ENCODE data around the gene BOK. TPM values are rescaled to one million over a fixed set of nuclear protein-coding genes. Genes with fewer than 3 reads are reported as not detected.

Gene BOK
- 27.5 to 36.8 TPM (median 32.0 TPM) in 5 replicates for total RNA-seq (2022; extraction: Qiagen RNA extraction)

GRCh38 chr2:241558532-241559322 is at the start of gene BOK:
TSS of gene BOK (plus strand) at chr2:241558745. CDS start at chr2:241559484, 739 bp downstream.

Other genes starting within 250 kb of the BOK start
- 276 to 309 TPM (median 295 TPM) in 5 replicates for gene HDLBP, start 243.1 kb upstream of the BOK start, total RNA-seq (2022; extraction: Qiagen RNA extraction)
- gene SEPTIN2, start 242.8 kb upstream of the BOK start, total RNA-seq (2022; extraction: Qiagen RNA extraction), result 240 to 299 TPM (median 280 TPM) in 5 replicates
- 19.2 to 33.4 TPM (median 29.6 TPM) in 5 replicates for gene FARP2, start 202.5 kb upstream of the BOK start, total RNA-seq (2022; extraction: Qiagen RNA extraction)
- gene STK25, start 50.2 kb upstream of the BOK start, total RNA-seq (2022; extraction: Qiagen RNA extraction), result 81.1 to 126 TPM (median 115 TPM) in 5 replicates
- gene THAP4, start 78.4 kb downstream of the BOK start, total RNA-seq (2022; extraction: Qiagen RNA extraction), result 61.5 to 88.4 TPM (median 82.3 TPM) in 5 replicates
- gene ATG4B, start 78.9 kb downstream of the BOK start, total RNA-seq (2022; extraction: Qiagen RNA extraction), result 46.5 to 61.0 TPM (median 51.5 TPM) in 5 replicates
- gene DTYMK, start 128.1 kb downstream of the BOK start, total RNA-seq (2022; extraction: Qiagen RNA extraction), result 111 to 129 TPM (median 113 TPM) in 5 replicates
- gene ING5, start 143.3 kb downstream of the BOK start, total RNA-seq (2022; extraction: Qiagen RNA extraction), result 21.3 to 26.7 TPM (median 23.5 TPM) in 5 replicates
- 5.1 to 10.6 TPM (median 8.5 TPM) in 5 replicates for gene D2HGDH, start 175.9 kb downstream of the BOK start, total RNA-seq (2022; extraction: Qiagen RNA extraction)
- gene GAL3ST2, start 218.1 kb downstream of the BOK start, total RNA-seq (2022; extraction: Qiagen RNA extraction), result 0.15 to 0.27 TPM (median 0.25 TPM) in 5 replicates

Data from A549 treated with dexamethasone at 1 μM for 4 hours (cell line).